Keratinocyte (primary cell): Measurements from ENCODE around the gene ATP6V0E2. TPM values are rescaled to one million over a fixed set of nuclear protein-coding genes. Genes with fewer than 3 reads are reported as not detected.

Experiments
- DNase-seq: peaks from one replicate; pipeline ENCODE4 v3.0.0-alpha.2; 2011; ENCODE audit warnings: low read depth, missing footprints, low spot score
- FAIRE-seq: peaks from 2 replicates; lab custom pipeline; 2011; peaks lifted over from hg19 to GRCh38; lab: Jason Lieb, UNC
- H2AFZ ChIP-seq: 2 replicates; pipeline ENCODE4 v1.6.0; 2012; ENCODE audit warnings: low read length, control low read depth, inconsistent platforms; ENCODE audit not compliant: control insufficient read depth
- H3K27ac ChIP-seq: 2 replicates; pipeline ENCODE4 v1.5.1; 2011; ENCODE audit warnings: low read length; ENCODE audit not compliant: control insufficient read depth, insufficient read depth
- H3K27me3 ChIP-seq: 3 replicates; pipeline ENCODE4 v1.6.0; 2011; ENCODE audit warnings: low read length; ENCODE audit not compliant: control insufficient read depth, insufficient read depth; ENCODE audit errors: extremely low read depth
- H3K36me3 ChIP-seq, 2 experiments: 2 replicates in 1 of 2; 3 replicates in 1 of 2; pipeline ENCODE4 v1.5.1; 2011; ENCODE audit warnings: low read length in 2 of 2, mild to moderate bottlenecking in 1 of 2; ENCODE audit not compliant: control insufficient read depth in 2 of 2, insufficient read depth in 2 of 2; ENCODE audit errors: extremely low read depth in 1 of 2
- H3K4me1 ChIP-seq: 3 replicates; pipeline ENCODE4 v1.5.1; 2011; ENCODE audit warnings: low read length; ENCODE audit not compliant: control insufficient read depth, insufficient read depth; ENCODE audit errors: extremely low read depth
- H3K4me2 ChIP-seq: 3 replicates; pipeline ENCODE4 v1.6.0; 2011; ENCODE audit warnings: low read depth, low read length; ENCODE audit not compliant: control insufficient read depth, insufficient read depth; ENCODE audit errors: extremely low read depth
- H3K4me3 ChIP-seq, 3 experiments: fragments of 200-600 bp in 1 of 3; sonication (generic) in 1 of 3; 2 replicates in 2 of 3; 3 replicates in 1 of 3; pipeline ENCODE4 v1.5.1; 2011 to 2016; ENCODE audit warnings: low read length in 3 of 3, mild to moderate bottlenecking in 3 of 3, control low read depth in 2 of 3, inconsistent platforms in 1 of 3, low read depth in 1 of 3, mixed read lengths in 1 of 3, mixed run types in 1 of 3, moderate library complexity in 1 of 3; ENCODE audit not compliant: control insufficient read depth in 2 of 3, insufficient read depth in 2 of 3; ENCODE audit errors: extremely low read depth in 1 of 3
- H3K79me2 ChIP-seq: 2 replicates; pipeline ENCODE4 v1.6.0; 2012; ENCODE audit warnings: low read length; ENCODE audit not compliant: control insufficient read depth, insufficient read depth
- H3K9ac ChIP-seq: 3 replicates; pipeline ENCODE4 v1.6.0; 2011; ENCODE audit warnings: low read length; ENCODE audit not compliant: control insufficient read depth, insufficient read depth; ENCODE audit errors: extremely low read depth
- H3K9me1 ChIP-seq: 3 replicates; pipeline ENCODE4 v1.6.0; 2011; ENCODE audit warnings: low read length; ENCODE audit not compliant: control insufficient read depth, insufficient read depth; ENCODE audit errors: extremely low read depth
- H3K9me3 ChIP-seq: 2 replicates; pipeline ENCODE4 v1.5.1; 2012; ENCODE audit warnings: low read depth, low read length; ENCODE audit not compliant: control insufficient read depth
- H4K20me1 ChIP-seq: 3 replicates; pipeline ENCODE4 v1.6.0; 2011; ENCODE audit warnings: low read length; ENCODE audit not compliant: control insufficient read depth, insufficient read depth; ENCODE audit errors: extremely low read depth
- CTCF ChIP-seq, 3 experiments: IDR thresholded peaks in 1 of 3; conservative IDR thresholded peaks in 1 of 3; optimal IDR thresholded peaks in 1 of 3; 2 replicates in 2 of 3; 3 replicates in 1 of 3; pipeline versions ENCODE3 to v1.5.1; 2011; ENCODE audit warnings: low read length in 3 of 3, mild to moderate bottlenecking in 3 of 3, moderate library complexity in 2 of 3, control low read depth in 1 of 3, inconsistent platforms in 1 of 3; ENCODE audit not compliant: insufficient read depth in 2 of 3; ENCODE audit errors: extremely low read depth in 1 of 3
- EZH2 ChIP-seq: IDR thresholded peaks from one replicate; pipeline ENCODE4 v1.6.1; 2012; ENCODE audit warnings: inconsistent platforms, mild to moderate bottlenecking, low read length, moderate library complexity
- dilution Hi-C: fragments of 300-500 bp; cut with MboI; formaldehyde crosslinking; loops from one replicate; pipeline ENCODE4 v1.7.0; 2020; ENCODE audit warnings: low sequenced_read_pairs; ENCODE audit not compliant: extremely low pct_ligation_motif_present
- polyA plus RNA-seq, 5 experiments: library from polyadenylated mRNA; depleted of rRNA in 3 of 5; stranded (reverse) in 3 of 5; stranded (forward) in 1 of 5; unstranded in 1 of 5; fragments of >200 nt; gene quantifications; 1 replicate in 1 of 5; 2 replicates in 3 of 5; 3 replicates in 1 of 5; pipeline versions ENCODE4 v1.2.1 to v1.2.3, GENCODE V29; 2011 to 2012; ENCODE audit warnings: missing spikeins in 2 of 5, low read depth in 1 of 5, low replicate concordance in 1 of 5

Gene ATP6V0E2
- polyA plus RNA-seq, 1 donor (not counting 4 experiments of a cell fraction or from before 2014, with no cell fraction given) = 5.0 TPM

- FAIRE-seq = no peak
Observed at GRCh38 chr7:149867762-149868622, 5.8 kb upstream of the ATP6V0E2 start.

GRCh38 chr7:149868623-149869290, 5.0 kb upstream of the ATP6V0E2 start:
- H3K4me2 ChIP-seq = no peak overlapping the region
- H3K9ac ChIP-seq = no peak overlapping the region
- peaks cover 12% of the 10 kb centered on the region for H3K4me1 ChIP-seq
- H3K36me3 ChIP-seq = no peaks in the 10 kb centered on the region
- no peaks in the 10 kb centered on the region for H3K79me2 ChIP-seq
- H3K27me3 ChIP-seq = no peaks in the 10 kb centered on the region
- no peak for DNase-seq
- no peaks in the 10 kb centered on the region for H4K20me1 ChIP-seq
- FAIRE-seq = no peak
- TF ChIP-seq CTCF (optimal IDR thresholded peaks at IDR 0.05 in 1 of 3, IDR thresholded peaks at IDR 0.05 in 1 of 3, conservative IDR thresholded peaks at IDR 0.05 in 1 of 3; ENCODE audit: extremely low read depth in 1 of 3, insufficient read depth in 2 of 3, low read length in 3 of 3) (no peak), EZH2 (no peak)
- dilution Hi-C loops = no loop called here
- no peak overlapping the region for H2AFZ ChIP-seq
- no peaks in the 10 kb centered on the region for H3K9me1 ChIP-seq
- H3K4me3 ChIP-seq = no peak overlapping the region
- H3K9me3 ChIP-seq = no peaks in the 10 kb centered on the region
- H3K27ac ChIP-seq = no peak overlapping the region

More at GRCh38 chr7:149867762-149868622, 5.8 kb upstream of the ATP6V0E2 start:
- Histone ChIP-seq H3K4me3 (no peak overlapping the region), H3K79me2 (no peaks in the 10 kb centered on the region), H3K4me2 (no peak overlapping the region), H2AFZ (no peak overlapping the region), H3K27ac (no peak overlapping the region), H3K9ac (no peak overlapping the region), H3K9me1 (no peaks in the 10 kb centered on the region), H3K27me3 (no peaks in the 10 kb centered on the region), H4K20me1 (no peaks in the 10 kb centered on the region), H3K36me3 (no peaks in the 10 kb centered on the region), H3K9me3 (no peaks in the 10 kb centered on the region), H3K4me1 (peaks cover 11% of the 10 kb centered on the region)
- dilution Hi-C loops = no loop called here
- TF ChIP-seq CTCF (optimal IDR thresholded peaks at IDR 0.05 in 1 of 3, IDR thresholded peaks at IDR 0.05 in 1 of 3, conservative IDR thresholded peaks at IDR 0.05 in 1 of 3; ENCODE audit: extremely low read depth in 1 of 3, insufficient read depth in 2 of 3, low read length in 3 of 3) (no peak), EZH2 (no peak)
- DNase-seq = no peak
